WTC11 (cell line): ENCODE results near the gene GABRB3. TPM values are rescaled to one million over a fixed set of nuclear protein-coding genes. Genes with fewer than 3 reads are reported as not detected.

Experiments used
- ATAC-seq: fragments of 200-7000 bp; cut with Tn5 transposase; 2 replicates; pipeline ENCODE4 v1.10.0; 2021; ENCODE audit warnings: mild to moderate bottlenecking, moderate library complexity
- CTCF ChIA-PET: fragments of 300-600 bp; sonication (Branson Sonifier 250); formaldehyde crosslinking; loops from one replicate; lab custom pipeline; 2021; ENCODE audit warnings: antibody characterized with exemption; lab: Charles Lee
- POLR2A ChIA-PET: fragments of 350-600 bp; sonication (Branson Sonifier 250); formaldehyde crosslinking; loops from one replicate; lab custom pipeline; 2021; ENCODE audit warnings: antibody characterized with exemption; lab: Charles Lee
- DNase-seq: peaks from one replicate; pipeline ENCODE4 v3.0.0; 2021; ENCODE audit warnings: low spot score
- H3K27ac Mint-ChIP-seq: 2 replicates; pipeline ENCODE4 v1.8.0; 2021; ENCODE audit warnings: mixed read lengths
- H3K27me3 Mint-ChIP-seq: 2 replicates; pipeline ENCODE4 v1.8.0; 2021; ENCODE audit warnings: low read depth, mild to moderate bottlenecking, moderate library complexity, mixed read lengths
- H3K36me3 Mint-ChIP-seq: 2 replicates; pipeline ENCODE4 v1.8.0; 2021; ENCODE audit warnings: mixed read lengths
- H3K4me1 Mint-ChIP-seq: 2 replicates; pipeline ENCODE4 v1.8.0; 2022; ENCODE audit warnings: mixed read lengths
- H3K4me3 Mint-ChIP-seq: 2 replicates; pipeline ENCODE4 v1.8.0; 2021; ENCODE audit warnings: mild to moderate bottlenecking, moderate library complexity, mixed read lengths
- H3K9me3 Mint-ChIP-seq: 2 replicates; pipeline ENCODE4 v1.8.0; 2021; ENCODE audit warnings: mixed read lengths
- E2F4 ChIP-seq: sonication (generic); formaldehyde crosslinking; IDR thresholded peaks from 2 replicates; pipeline ENCODE4 v1.8.1; 2022; ENCODE audit warnings: low read depth, mild to moderate bottlenecking, moderate library complexity, missing genetic modification reagents, borderline replicate concordance
- ERG ChIP-seq: fragments of 250-450 bp; sonication (Bioruptor Pico); IDR thresholded peaks from 2 replicates; pipeline ENCODE4 v1.8.0; 2021; ENCODE audit warnings: mild to moderate bottlenecking
- ETV6 ChIP-seq: sonication (generic); formaldehyde crosslinking; IDR thresholded peaks from 2 replicates; pipeline ENCODE4 v1.8.1; 2022; ENCODE audit warnings: mild to moderate bottlenecking, missing genetic modification reagents
- FOXP4 ChIP-seq: sonication (generic); formaldehyde crosslinking; IDR thresholded peaks from 2 replicates; pipeline ENCODE4 v1.8.0; 2022; ENCODE audit warnings: mild to moderate bottlenecking, missing genetic modification reagents
- KAT7 ChIP-seq: sonication (generic); formaldehyde crosslinking; IDR thresholded peaks from 2 replicates; pipeline ENCODE4 v1.8.1; 2023; ENCODE audit warnings: missing genetic modification reagents, mild to moderate bottlenecking, borderline replicate concordance
- NFATC4 ChIP-seq: fragments of 250-450 bp; sonication (Bioruptor Pico); IDR thresholded peaks from 2 replicates; pipeline ENCODE4 v1.9.0; 2021; ENCODE audit warnings: mild to moderate bottlenecking
- NFE2L1 ChIP-seq: sonication (generic); formaldehyde crosslinking; IDR thresholded peaks from 2 replicates; pipeline ENCODE4 v1.8.1; 2023; ENCODE audit warnings: missing genetic modification reagents
- SMAD4 ChIP-seq: sonication (generic); formaldehyde crosslinking; IDR thresholded peaks from 2 replicates; pipeline ENCODE4 v1.8.0; 2022; ENCODE audit warnings: mild to moderate bottlenecking, missing genetic modification reagents
- SOX15 ChIP-seq: fragments of 250-450 bp; sonication (Bioruptor Pico); IDR thresholded peaks from 2 replicates; pipeline ENCODE4 v1.9.0; 2021; ENCODE audit warnings: mild to moderate bottlenecking
- SP1 ChIP-seq: sonication (generic); formaldehyde crosslinking; conservative IDR thresholded peaks from 2 replicates; pipeline ENCODE4 v1.8.1; 2022; ENCODE audit warnings: missing genetic modification reagents
- TCF7 ChIP-seq: sonication (generic); formaldehyde crosslinking; IDR thresholded peaks from 2 replicates; pipeline ENCODE4 v1.8.0; 2022; ENCODE audit warnings: mild to moderate bottlenecking, low read depth, missing genetic modification reagents, moderate library complexity
- ZNF232 ChIP-seq: sonication (generic); formaldehyde crosslinking; IDR thresholded peaks from 2 replicates; pipeline ENCODE4 v1.8.0; 2022; ENCODE audit warnings: mild to moderate bottlenecking, missing genetic modification reagents
- ZNF263 ChIP-seq: sonication (generic); formaldehyde crosslinking; IDR thresholded peaks from 2 replicates; pipeline ENCODE4 v1.8.1; 2022; ENCODE audit warnings: low read depth, mild to moderate bottlenecking, moderate library complexity, missing genetic modification reagents
- ZNF396 ChIP-seq: fragments of 250-450 bp; sonication (Bioruptor Pico); IDR thresholded peaks from 2 replicates; pipeline ENCODE4 v1.8.0; 2021; ENCODE audit warnings: mild to moderate bottlenecking, moderate library complexity, borderline replicate concordance
- ZNF425 ChIP-seq: fragments of 250-450 bp; sonication (Bioruptor Pico); conservative IDR thresholded peaks from 2 replicates; pipeline ENCODE4 v1.9.0; 2021; ENCODE audit warnings: mild to moderate bottlenecking
- ZNF512 ChIP-seq: sonication (generic); formaldehyde crosslinking; IDR thresholded peaks from 2 replicates; pipeline ENCODE4 v1.8.1; 2022; ENCODE audit warnings: missing genetic modification reagents, borderline replicate concordance
- ZNF532 ChIP-seq: fragments of 250-450 bp; sonication (Bioruptor Pico); IDR thresholded peaks from 2 replicates; pipeline ENCODE4 v1.9.0; 2021; ENCODE audit warnings: mild to moderate bottlenecking, borderline replicate concordance
- ZSCAN18 ChIP-seq: fragments of 250-450 bp; sonication (Bioruptor Pico); IDR thresholded peaks from 2 replicates; pipeline ENCODE4 v2.1.2; 2022; ENCODE audit warnings: mild to moderate bottlenecking, moderate library complexity
- total RNA-seq: library from RNA; stranded (reverse); gene quantifications from 3 replicates; pipeline ENCODE4 v1.2.3, GENCODE V29; 2021

The GABRB3 gene
- total RNA-seq, 1 experiment from 2014 or later = 203 TPM

GRCh38 chr15:26518885-26519284 lies 254.0 kb downstream of the GABRB3 start:
- POLR2A ChIA-PET = no interaction called here
- TF ChIP-seq ZNF512 (CRISPR knock-in tag) = no peak
- TF ChIP-seq NFATC4 (CRISPR knock-in tag) = no peak
- no peak for TF ChIP-seq TCF7 (CRISPR knock-in tag)
- TF ChIP-seq ZNF232 (CRISPR knock-in tag) = no peak
- no peak for TF ChIP-seq NFE2L1 (CRISPR knock-in tag)
- TF ChIP-seq E2F4 (CRISPR knock-in tag) = no peak
- TF ChIP-seq SMAD4 (CRISPR knock-in tag) = no peak
- no peak for TF ChIP-seq SOX15
- TF ChIP-seq KAT7 = no peak
- no peak for TF ChIP-seq ZNF425
- no peak for TF ChIP-seq ETV6 (CRISPR knock-in tag)
- TF ChIP-seq ZNF263 (CRISPR knock-in tag) = no peak
- no peak for TF ChIP-seq ZSCAN18 (CRISPR knock-in tag)
- no peak for TF ChIP-seq SP1 (CRISPR knock-in tag)
- no peak for TF ChIP-seq ZNF396 (CRISPR knock-in tag)
- TF ChIP-seq ERG (CRISPR knock-in tag) = no peak
- H3K9me3 Mint-ChIP-seq = peaks cover 8% of the 10 kb centered on the region; the same call in 1 of the 2 replicates
- H3K27ac Mint-ChIP-seq = no peak overlapping the region
- no peak overlapping the region for H3K4me3 Mint-ChIP-seq
- H3K4me1 Mint-ChIP-seq = peaks cover 8% of the 10 kb centered on the region
- ATAC-seq (no peak), DNase-seq (no peak)
- H3K27me3 Mint-ChIP-seq = no peaks in the 10 kb centered on the region
- CTCF ChIA-PET = no interaction called here
- H3K36me3 Mint-ChIP-seq = peaks cover 6% of the 10 kb centered on the region; the same call in 1 of the 2 replicates

GRCh38 chr15:26516102-26516980 lies 256.5 kb downstream of the GABRB3 start:
- H3K27ac Mint-ChIP-seq = no peak overlapping the region
- H3K4me3 Mint-ChIP-seq = no peak overlapping the region
- no peaks in the 10 kb centered on the region for H3K27me3 Mint-ChIP-seq
- H3K36me3 Mint-ChIP-seq = peaks cover 6% of the 10 kb centered on the region; the same call in 1 of the 2 replicates
- ATAC-seq = no peak
- ChIA-PET POLR2A (no interaction called here), CTCF (interaction anchor here (1.9 kb wide), 1 partner anchor 348 kb away, joined by 6 read pairs; no protein-coding TSS in a partner anchor)
- DNase-seq = no peak
- peaks cover 15% of the 10 kb centered on the region; the same call in 1 of the 2 replicates for H3K9me3 Mint-ChIP-seq
- H3K4me1 Mint-ChIP-seq = peaks cover 6% of the 10 kb centered on the region
- TF ChIP-seq FOXP4 (no peak), ZNF532 (CRISPR knock-in tag) (no peak)
